Measurements from ENCODE around the gene KCNAB1.

DNA sequence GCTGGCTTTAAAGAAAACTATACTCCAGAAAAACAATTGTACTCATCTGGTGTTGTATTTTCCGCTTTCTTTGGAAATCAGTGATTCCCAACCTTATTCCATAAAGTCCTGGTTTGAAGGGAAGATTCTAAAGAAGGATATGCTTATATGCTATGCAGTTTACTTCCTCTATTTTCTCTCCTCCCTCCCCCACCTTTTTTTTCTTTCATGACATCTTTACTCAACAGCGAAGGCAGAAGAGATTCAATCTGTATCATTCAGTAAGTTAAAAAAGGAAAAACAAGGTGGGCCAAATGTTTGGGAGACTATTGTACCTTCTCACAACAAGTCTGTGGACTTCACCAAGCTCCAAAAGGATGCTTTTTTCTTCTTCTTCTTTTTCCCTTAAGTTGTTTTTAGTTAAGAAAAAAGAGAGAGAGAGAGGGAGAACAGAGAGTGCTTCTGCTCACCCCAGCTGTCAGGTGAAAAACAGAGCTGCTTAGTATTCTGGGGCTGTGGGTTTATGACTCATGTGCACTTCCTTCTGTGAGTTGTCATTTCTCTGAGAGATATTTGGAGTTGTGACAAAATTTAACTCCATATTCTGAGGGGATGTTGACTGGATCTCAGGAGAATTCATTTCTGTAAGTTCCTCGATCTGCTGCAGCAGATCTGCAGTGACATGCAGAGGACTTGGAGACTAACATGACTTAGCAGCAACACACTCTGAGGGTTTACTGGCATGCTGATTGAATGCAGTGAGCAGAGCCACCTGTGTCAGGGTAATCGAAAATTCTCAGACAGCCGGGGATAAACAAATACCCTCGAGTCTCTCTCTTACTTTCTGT is 363.8 kb downstream of the KCNAB1 start:
- TF ChIP-seq, protein P1, sequence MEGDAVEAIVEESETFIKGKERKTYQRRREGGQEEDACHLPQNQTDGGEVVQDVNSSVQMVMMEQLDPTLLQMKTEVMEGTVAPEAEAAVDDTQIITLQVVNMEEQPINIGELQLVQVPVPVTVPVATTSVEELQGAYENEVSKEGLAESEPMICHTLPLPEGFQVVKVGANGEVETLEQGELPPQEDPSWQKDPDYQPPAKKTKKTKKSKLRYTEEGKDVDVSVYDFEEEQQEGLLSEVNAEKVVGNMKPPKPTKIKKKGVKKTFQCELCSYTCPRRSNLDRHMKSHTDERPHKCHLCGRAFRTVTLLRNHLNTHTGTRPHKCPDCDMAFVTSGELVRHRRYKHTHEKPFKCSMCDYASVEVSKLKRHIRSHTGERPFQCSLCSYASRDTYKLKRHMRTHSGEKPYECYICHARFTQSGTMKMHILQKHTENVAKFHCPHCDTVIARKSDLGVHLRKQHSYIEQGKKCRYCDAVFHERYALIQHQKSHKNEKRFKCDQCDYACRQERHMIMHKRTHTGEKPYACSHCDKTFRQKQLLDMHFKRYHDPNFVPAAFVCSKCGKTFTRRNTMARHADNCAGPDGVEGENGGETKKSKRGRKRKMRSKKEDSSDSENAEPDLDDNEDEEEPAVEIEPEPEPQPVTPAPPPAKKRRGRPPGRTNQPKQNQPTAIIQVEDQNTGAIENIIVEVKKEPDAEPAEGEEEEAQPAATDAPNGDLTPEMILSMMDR (IDR thresholded peaks at IDR 0.05): no peak
- TF ChIP-seq EZH2 (IDR thresholded peaks at IDR 0.05; ENCODE audit: borderline replicate concordance, insufficient read depth, low read depth, low read length, poor library complexity, severe bottlenecking): no peak

Data from B cell (primary cell).